Ishikawa (cell line): Measurements from ENCODE around the gene NFILZ.

Experiments
- EGR1 ChIP-seq: IDR thresholded peaks from 2 replicates; pipeline ENCODE4 v1.6.1; 2012
- EP300 ChIP-seq: IDR thresholded peaks from 2 replicates; pipeline ENCODE4 v1.6.1; 2012; ENCODE audit warnings: borderline replicate concordance
- RAD21 ChIP-seq: IDR thresholded peaks from 2 replicates; pipeline ENCODE4 v1.6.1; 2012; ENCODE audit warnings: low read depth
- TCF12 ChIP-seq: IDR thresholded peaks from 2 replicates; pipeline ENCODE4 v1.6.1; 2012; ENCODE audit warnings: low read depth
- YY1 ChIP-seq: IDR thresholded peaks from 2 replicates; pipeline ENCODE4 v1.6.1; 2012; ENCODE audit warnings: low read depth
- ZBTB7A ChIP-seq: IDR thresholded peaks from 2 replicates; pipeline ENCODE4 v1.6.1; 2012; ENCODE audit warnings: low read depth
- TF ChIP-seq, protein P1 (sequence below): IDR thresholded peaks from 2 replicates; pipeline ENCODE4 v1.6.1; 2012; ENCODE audit warnings: low read depth, mild to moderate bottlenecking
- TF ChIP-seq, protein P2 (sequence below): IDR thresholded peaks from 2 replicates; pipeline ENCODE4 v1.6.1; 2012

DNA sequence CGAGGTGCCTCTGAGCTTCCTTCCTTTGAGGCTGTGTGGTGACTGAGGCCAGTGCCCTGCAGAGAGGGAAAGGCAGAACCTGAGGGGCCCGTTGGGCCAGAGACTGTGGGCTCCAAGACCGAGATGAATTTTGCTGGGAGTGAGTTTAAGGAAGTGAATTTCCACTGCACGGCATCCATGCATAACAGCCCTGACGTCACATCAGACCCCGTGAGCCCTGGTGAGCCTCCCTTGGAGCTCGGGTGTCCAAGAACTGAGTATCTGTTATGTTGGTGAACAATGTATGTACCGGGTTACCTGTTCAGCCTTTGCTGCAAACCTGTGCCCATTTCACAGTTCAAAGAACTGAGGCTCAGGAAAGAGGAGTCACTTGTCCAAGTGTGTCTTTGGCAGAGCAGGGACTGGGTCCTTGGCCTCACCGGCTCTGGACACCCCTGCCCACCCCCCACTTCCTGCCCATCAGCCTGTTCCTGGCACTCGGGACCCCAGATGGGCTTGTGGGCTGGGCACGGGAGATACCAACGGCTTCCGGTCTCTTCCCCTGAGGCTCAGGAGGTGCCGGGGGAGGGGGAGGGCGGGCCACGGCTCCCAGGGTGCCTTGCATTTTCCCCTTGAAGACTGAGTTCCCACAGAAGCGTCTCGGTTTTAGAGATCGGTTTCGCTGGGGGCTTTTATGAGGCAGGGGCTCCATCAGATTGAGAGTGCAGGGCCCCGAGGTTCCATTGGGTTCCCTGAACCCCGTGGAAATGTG, 33.7 kb downstream of the NFILZ start:
- TF ChIP-seq, protein P1, sequence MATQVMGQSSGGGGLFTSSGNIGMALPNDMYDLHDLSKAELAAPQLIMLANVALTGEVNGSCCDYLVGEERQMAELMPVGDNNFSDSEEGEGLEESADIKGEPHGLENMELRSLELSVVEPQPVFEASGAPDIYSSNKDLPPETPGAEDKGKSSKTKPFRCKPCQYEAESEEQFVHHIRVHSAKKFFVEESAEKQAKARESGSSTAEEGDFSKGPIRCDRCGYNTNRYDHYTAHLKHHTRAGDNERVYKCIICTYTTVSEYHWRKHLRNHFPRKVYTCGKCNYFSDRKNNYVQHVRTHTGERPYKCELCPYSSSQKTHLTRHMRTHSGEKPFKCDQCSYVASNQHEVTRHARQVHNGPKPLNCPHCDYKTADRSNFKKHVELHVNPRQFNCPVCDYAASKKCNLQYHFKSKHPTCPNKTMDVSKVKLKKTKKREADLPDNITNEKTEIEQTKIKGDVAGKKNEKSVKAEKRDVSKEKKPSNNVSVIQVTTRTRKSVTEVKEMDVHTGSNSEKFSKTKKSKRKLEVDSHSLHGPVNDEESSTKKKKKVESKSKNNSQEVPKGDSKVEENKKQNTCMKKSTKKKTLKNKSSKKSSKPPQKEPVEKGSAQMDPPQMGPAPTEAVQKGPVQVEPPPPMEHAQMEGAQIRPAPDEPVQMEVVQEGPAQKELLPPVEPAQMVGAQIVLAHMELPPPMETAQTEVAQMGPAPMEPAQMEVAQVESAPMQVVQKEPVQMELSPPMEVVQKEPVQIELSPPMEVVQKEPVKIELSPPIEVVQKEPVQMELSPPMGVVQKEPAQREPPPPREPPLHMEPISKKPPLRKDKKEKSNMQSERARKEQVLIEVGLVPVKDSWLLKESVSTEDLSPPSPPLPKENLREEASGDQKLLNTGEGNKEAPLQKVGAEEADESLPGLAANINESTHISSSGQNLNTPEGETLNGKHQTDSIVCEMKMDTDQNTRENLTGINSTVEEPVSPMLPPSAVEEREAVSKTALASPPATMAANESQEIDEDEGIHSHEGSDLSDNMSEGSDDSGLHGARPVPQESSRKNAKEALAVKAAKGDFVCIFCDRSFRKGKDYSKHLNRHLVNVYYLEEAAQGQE, result no peak
- no peak for TF ChIP-seq TCF12
- no peak for TF ChIP-seq ZBTB7A
- TF ChIP-seq YY1, result no peak
- TF ChIP-seq EP300, result no peak
- TF ChIP-seq EGR1, result no peak
- no peak for TF ChIP-seq RAD21
- TF ChIP-seq, protein P2, sequence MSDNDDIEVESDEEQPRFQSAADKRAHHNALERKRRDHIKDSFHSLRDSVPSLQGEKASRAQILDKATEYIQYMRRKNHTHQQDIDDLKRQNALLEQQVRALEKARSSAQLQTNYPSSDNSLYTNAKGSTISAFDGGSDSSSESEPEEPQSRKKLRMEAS, result no peak
